Activated CD8-positive, alpha-beta T cell treated with anti-CD3 and anti-CD28 coated beads, Interleukin-2, amount 10 ng/mL, durations not matched to agents 7 days and 5 days (primary cell): ENCODE data around the gene PLP1. TPM values are rescaled to one million over a fixed set of nuclear protein-coding genes. Genes with fewer than 3 reads are reported as not detected.

Source experiments
- ATAC-seq: fragments of 150-1000 bp; cut with Tn5 transposase; one replicate; pipeline ENCODE4 v1.10.0; 2021; ENCODE audit warnings: moderate library complexity
- CTCF ChIA-PET: fragments of 350-600 bp; sonication (Branson Sonifier 250); formaldehyde crosslinking; loops from one replicate; lab custom pipeline; 2021; ENCODE audit warnings: antibody characterized with exemption; lab: Charles Lee
- POLR2A ChIA-PET: fragments of 350-600 bp; sonication (Branson Sonifier 250); formaldehyde crosslinking; loops from one replicate; lab custom pipeline; 2021; ENCODE audit warnings: antibody characterized with exemption; lab: Charles Lee
- DNase-seq: peaks from one replicate; pipeline ENCODE4 v3.0.0-alpha.2; 2020
- H3K27ac Mint-ChIP-seq: one replicate; pipeline ENCODE4 v1.8.0; 2021; ENCODE audit warnings: mild to moderate bottlenecking, mixed read lengths
- H3K27me3 Mint-ChIP-seq: one replicate; pipeline ENCODE4 v1.8.0; 2021; ENCODE audit warnings: low read depth, mixed read lengths
- H3K36me3 Mint-ChIP-seq: one replicate; pipeline ENCODE4 v1.8.0; 2021; ENCODE audit warnings: low read depth, mixed read lengths
- H3K4me1 Mint-ChIP-seq: one replicate; pipeline ENCODE4 v1.8.0; 2021; ENCODE audit warnings: low read depth, mixed read lengths
- H3K4me3 Mint-ChIP-seq: one replicate; pipeline ENCODE4 v1.8.0; 2021; ENCODE audit warnings: mild to moderate bottlenecking, mixed read lengths
- H3K9me3 Mint-ChIP-seq: one replicate; pipeline ENCODE4 v1.8.0; 2022; ENCODE audit warnings: mixed read lengths; ENCODE audit not compliant: insufficient read depth
- total RNA-seq, 2 experiments: library from RNA; stranded (reverse); gene quantifications; one replicate each; pipeline ENCODE4 v1.2.3, GENCODE V29; 2021

PLP1 gene, protein sequence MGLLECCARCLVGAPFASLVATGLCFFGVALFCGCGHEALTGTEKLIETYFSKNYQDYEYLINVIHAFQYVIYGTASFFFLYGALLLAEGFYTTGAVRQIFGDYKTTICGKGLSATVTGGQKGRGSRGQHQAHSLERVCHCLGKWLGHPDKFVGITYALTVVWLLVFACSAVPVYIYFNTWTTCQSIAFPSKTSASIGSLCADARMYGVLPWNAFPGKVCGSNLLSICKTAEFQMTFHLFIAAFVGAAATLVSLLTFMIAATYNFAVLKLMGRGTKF
- not detected for total RNA-seq

DNA sequence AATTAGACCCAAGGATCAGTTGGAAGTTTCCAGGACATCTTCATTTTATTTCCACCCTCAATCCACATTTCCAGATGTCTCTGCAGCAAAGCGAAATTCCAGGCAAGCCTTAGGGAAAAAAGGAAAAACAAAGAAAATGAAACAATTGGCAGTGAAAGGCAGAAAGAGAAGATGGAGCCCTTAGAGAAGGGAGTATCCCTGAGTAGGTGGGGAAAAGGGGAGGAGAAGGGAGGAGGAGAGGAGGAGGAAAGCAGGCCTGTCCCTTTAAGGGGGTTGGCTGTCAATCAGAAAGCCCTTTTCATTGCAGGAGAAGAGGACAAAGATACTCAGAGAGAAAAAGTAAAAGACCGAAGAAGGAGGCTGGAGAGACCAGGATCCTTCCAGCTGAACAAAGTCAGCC is at the start of gene PLP1:
Gene PLP1, plus strand, starts transcription at position 295 of the 400 bp plus-strand sequence. CDS start 156 bp downstream, outside the sequence.
- H3K9me3 Mint-ChIP-seq = no peaks in the 10 kb centered on the region
- H3K4me1 Mint-ChIP-seq = no peaks in the 10 kb centered on the region
- ATAC-seq = no peak
- peaks cover 3% of the 10 kb centered on the region for H3K27me3 Mint-ChIP-seq
- ChIA-PET CTCF (no interaction called here), POLR2A (no interaction called here)
- DNase-seq = no peak
- H3K36me3 Mint-ChIP-seq = no peaks in the 10 kb centered on the region
- no peak within 1 kb of the TSS for H3K27ac Mint-ChIP-seq
- H3K4me3 Mint-ChIP-seq = no peak within 1 kb of the TSS

DNA sequence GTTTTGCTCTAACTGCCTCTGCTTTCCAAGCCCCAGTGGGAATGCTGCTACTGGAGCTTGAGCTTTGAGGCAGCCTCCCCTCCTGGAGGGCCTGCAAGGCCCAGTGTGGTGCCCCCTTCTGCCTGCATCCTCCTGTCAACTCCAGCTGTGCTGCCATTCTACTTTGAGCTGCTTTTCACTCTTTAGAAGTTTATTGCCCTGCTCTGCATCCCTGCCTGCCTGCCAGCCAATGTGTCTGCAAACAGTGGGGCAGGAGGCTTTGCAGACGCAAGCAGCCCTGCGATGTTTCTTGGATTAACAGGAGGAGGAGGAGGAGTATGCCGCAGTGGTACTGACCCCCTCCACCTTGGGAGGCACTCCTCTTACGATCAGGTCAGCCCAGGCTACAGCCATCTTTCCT is 49.5 kb upstream of the PLP1 start:
- DNase-seq = no peak
- Mint-ChIP-seq H3K36me3 (no peaks in the 10 kb centered on the region), H3K4me1 (peaks cover 6% of the 10 kb centered on the region), H3K9me3 (no peaks in the 10 kb centered on the region), H3K27me3 (peaks cover 3% of the 10 kb centered on the region), H3K4me3 (no peak overlapping the region), H3K27ac (no peak overlapping the region)
- no peak for ATAC-seq
- ChIA-PET POLR2A (no interaction called here), CTCF (no interaction called here)

- Mint-ChIP-seq H3K36me3 (no peaks in the 10 kb centered on the region), H3K4me3 (no peak overlapping the region), H3K4me1 (peaks cover 6% of the 10 kb centered on the region), H3K9me3 (no peaks in the 10 kb centered on the region), H3K27ac (no peak overlapping the region), H3K27me3 (peaks cover 5% of the 10 kb centered on the region)
- ChIA-PET POLR2A (no interaction called here), CTCF (no interaction called here)
- DNase-seq (no peak), ATAC-seq (no peak)
Measured at GRCh38 chrX:103729015-103729414, 47.6 kb upstream of the PLP1 start.

- Mint-ChIP-seq H3K36me3 (no peaks in the 10 kb centered on the region), H3K4me1 (peaks cover 6% of the 10 kb centered on the region), H3K4me3 (no peak overlapping the region), H3K9me3 (no peaks in the 10 kb centered on the region), H3K27me3 (peaks cover 5% of the 10 kb centered on the region), H3K27ac (peak overlapping the region; percentile 39)
- POLR2A ChIA-PET = no interaction called here
- DNase-seq = no peak
- ATAC-seq = no peak
- CTCF ChIA-PET = interaction anchor here (1.2 kb wide), 1 partner anchor 20 kb away, joined by 3 read pairs; the partner anchor contains the start of gene TMEM31
Measured at GRCh38 chrX:103730147-103730795, 46.4 kb upstream of the PLP1 start.

DNA sequence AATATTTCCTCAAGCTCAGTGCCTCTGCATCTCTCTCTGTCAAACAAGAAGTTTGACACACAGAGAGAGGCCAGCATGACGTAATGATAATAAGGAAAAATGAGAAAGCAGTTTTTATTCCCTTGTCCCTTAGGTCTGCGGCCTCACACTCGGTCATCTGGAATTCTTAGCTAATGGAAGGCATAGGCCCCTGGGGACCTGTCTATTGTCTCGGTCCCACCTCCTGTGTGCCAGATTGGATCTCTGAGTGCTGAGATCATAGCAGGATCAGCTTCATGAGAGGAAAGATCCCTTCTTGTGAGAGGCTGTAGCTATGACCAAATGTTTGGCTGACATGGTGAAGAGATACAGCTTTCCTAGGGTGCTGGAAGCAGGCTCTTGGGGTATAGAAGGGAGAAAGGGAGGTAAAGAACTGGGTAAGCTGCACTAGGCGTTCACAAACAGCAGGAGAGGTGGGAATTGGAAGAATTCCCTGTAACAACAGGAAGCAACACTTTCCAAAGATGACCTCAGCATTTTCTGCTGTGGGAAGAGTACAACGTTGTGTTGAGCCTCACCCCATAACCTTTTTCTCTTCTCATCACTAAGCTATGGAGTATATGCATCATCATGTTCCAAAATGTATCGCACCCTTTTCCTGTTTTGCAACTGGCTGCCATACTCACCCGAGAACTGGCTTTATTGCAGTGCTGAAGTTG is 45.7 kb upstream of the PLP1 start:
- peaks cover 6% of the 10 kb centered on the region for H3K4me1 Mint-ChIP-seq
- H3K36me3 Mint-ChIP-seq = no peaks in the 10 kb centered on the region
- POLR2A ChIA-PET = no interaction called here
- ATAC-seq (no peak), DNase-seq (no peak)
- no peaks in the 10 kb centered on the region for H3K9me3 Mint-ChIP-seq
- H3K27ac Mint-ChIP-seq = no peak overlapping the region
- CTCF ChIA-PET = interaction anchor here (1.2 kb wide), 1 partner anchor 21 kb away, joined by 3 read pairs; the partner anchor contains the start of gene TMEM31
- peaks cover 5% of the 10 kb centered on the region for H3K27me3 Mint-ChIP-seq
- H3K4me3 Mint-ChIP-seq = no peak overlapping the region

DNA sequence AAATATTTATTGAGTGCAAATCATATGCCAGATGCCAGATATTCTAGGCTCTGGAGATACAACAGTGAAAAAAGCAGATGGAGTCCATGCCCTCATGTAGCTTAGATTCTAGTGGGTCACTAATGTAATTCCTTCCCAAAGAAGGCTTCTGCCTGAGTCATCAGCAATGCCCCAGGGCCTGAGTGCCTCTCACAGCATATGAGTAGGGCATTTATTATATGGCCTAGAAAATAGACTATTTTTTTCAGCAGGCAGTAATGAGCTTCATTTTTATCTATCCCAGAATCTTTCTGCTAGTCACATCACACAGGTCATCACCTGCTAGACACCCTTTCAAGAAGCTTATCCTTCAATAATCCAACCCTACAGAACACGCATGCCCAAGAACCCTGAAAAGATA is 43.6 kb upstream of the PLP1 start:
- H3K4me1 Mint-ChIP-seq = peaks cover 6% of the 10 kb centered on the region
- H3K27ac Mint-ChIP-seq = no peak overlapping the region
- CTCF ChIA-PET = no interaction called here

GRCh38 chrX:103734125-103734760 is 42.4 kb upstream of the PLP1 start:
- Mint-ChIP-seq H3K36me3 (no peaks in the 10 kb centered on the region), H3K27me3 (peaks cover 5% of the 10 kb centered on the region), H3K4me1 (peaks cover 6% of the 10 kb centered on the region), H3K4me3 (no peak overlapping the region), H3K27ac (no peak overlapping the region), H3K9me3 (no peaks in the 10 kb centered on the region)
- ChIA-PET CTCF (no interaction called here), POLR2A (no interaction called here)
- ATAC-seq (no peak), DNase-seq (no peak)

More for the DNA sequence above, 43.6 kb upstream of the PLP1 start:
- Mint-ChIP-seq H3K9me3 (no peaks in the 10 kb centered on the region), H3K4me3 (no peak overlapping the region), H3K36me3 (no peaks in the 10 kb centered on the region), H3K27me3 (peaks cover 5% of the 10 kb centered on the region)
- DNase-seq (no peak), ATAC-seq (no peak)
- POLR2A ChIA-PET = no interaction called here

DNA sequence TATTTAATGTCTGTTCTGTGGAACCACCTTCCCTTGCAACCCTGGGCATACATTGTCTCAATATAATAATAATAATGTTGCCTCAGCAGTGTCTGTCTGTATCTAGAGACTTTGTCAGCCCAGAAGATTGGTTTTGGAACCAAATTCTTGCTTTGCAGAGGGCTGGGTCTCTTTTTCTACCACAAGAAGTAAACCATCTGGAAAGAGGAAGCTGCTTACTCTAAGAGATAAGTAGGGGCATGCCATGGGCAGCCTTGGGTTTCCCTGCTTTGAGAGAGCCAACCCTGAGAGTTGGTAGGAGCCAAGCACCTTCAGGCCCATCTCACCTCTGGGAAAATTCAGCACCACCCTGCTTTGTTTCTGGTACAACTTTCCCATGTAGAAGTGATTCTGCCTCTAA is 38.9 kb upstream of the PLP1 start:
- ChIA-PET POLR2A (no interaction called here), CTCF (no interaction called here)
- no peak for DNase-seq
- Mint-ChIP-seq H3K27me3 (peaks cover 2% of the 10 kb centered on the region), H3K27ac (no peak overlapping the region), H3K36me3 (no peaks in the 10 kb centered on the region), H3K4me1 (no peaks in the 10 kb centered on the region), H3K4me3 (no peak overlapping the region), H3K9me3 (no peaks in the 10 kb centered on the region)
- ATAC-seq = no peak

- ATAC-seq = no peak
- H3K27ac Mint-ChIP-seq = no peak overlapping the region
- H3K4me3 Mint-ChIP-seq = no peak overlapping the region
- no peaks in the 10 kb centered on the region for H3K27me3 Mint-ChIP-seq
- ChIA-PET CTCF (interaction anchor here (0.9 kb wide), 1 partner anchor 28 kb away, joined by 3 read pairs; no protein-coding TSS in a partner anchor), POLR2A (no interaction called here)
- H3K9me3 Mint-ChIP-seq = no peaks in the 10 kb centered on the region
- DNase-seq = no peak
- H3K4me1 Mint-ChIP-seq = no peaks in the 10 kb centered on the region
- no peaks in the 10 kb centered on the region for H3K36me3 Mint-ChIP-seq
Measured at GRCh38 chrX:103739421-103739820, 37.2 kb upstream of the PLP1 start.

GRCh38 chrX:103741879-103742278 is 34.8 kb upstream of the PLP1 start:
- ATAC-seq = no peak
- DNase-seq = no peak
- CTCF ChIA-PET = no interaction called here
- H3K27ac Mint-ChIP-seq = no peak overlapping the region
- H3K27me3 Mint-ChIP-seq = no peaks in the 10 kb centered on the region
- no peaks in the 10 kb centered on the region for H3K36me3 Mint-ChIP-seq
- POLR2A ChIA-PET = no interaction called here
- no peaks in the 10 kb centered on the region for H3K9me3 Mint-ChIP-seq
- H3K4me3 Mint-ChIP-seq = no peak overlapping the region
- no peaks in the 10 kb centered on the region for H3K4me1 Mint-ChIP-seq

DNA sequence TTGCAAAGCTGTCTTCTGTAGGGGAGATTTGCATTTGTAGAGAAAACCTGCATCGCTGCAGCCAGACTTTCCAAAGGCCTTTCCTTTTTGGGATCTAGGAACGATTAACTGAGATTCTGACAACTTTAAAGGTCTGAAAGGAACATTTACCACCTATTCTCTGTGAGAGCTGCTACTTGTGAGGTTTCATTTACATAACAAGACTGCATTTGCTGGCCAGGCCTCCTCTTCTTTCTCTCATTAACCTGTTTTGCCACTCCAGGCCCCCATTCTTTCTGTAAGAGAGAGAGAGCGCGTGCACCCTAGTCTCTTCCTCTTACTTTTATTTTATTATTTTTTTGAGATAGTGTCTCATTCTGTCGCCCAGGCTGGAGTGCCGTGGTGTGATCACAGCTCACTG is 34.3 kb upstream of the PLP1 start:
- no peaks in the 10 kb centered on the region for H3K36me3 Mint-ChIP-seq
- no peak overlapping the region for H3K27ac Mint-ChIP-seq
- ChIA-PET POLR2A (no interaction called here), CTCF (no interaction called here)
- H3K4me3 Mint-ChIP-seq = no peak overlapping the region
- H3K27me3 Mint-ChIP-seq = no peaks in the 10 kb centered on the region
- no peaks in the 10 kb centered on the region for H3K4me1 Mint-ChIP-seq
- H3K9me3 Mint-ChIP-seq = no peaks in the 10 kb centered on the region
- DNase-seq (no peak), ATAC-seq (no peak)

DNA sequence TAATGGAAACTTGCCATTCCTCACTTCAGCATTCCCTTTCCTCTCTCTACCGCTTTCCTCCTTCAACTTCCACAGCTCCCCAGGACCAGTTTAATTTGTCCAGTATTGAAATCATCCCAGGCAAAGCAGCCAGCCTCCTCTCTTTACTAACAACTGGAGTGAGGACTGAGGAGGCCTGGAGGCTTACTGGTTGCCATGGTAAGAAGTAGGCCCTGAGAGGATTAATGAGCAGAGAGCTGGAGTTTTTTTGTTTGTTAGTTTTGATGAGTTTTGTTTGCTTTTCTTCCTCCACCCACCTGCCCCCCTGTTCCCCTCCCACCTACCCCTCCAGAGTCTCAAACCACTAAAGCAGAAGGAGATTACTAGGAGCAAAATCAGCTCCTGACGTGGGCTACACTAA is 29.5 kb upstream of the PLP1 start:
- H3K9me3 Mint-ChIP-seq = no peaks in the 10 kb centered on the region
- H3K27me3 Mint-ChIP-seq = no peaks in the 10 kb centered on the region
- H3K4me1 Mint-ChIP-seq = no peaks in the 10 kb centered on the region
- no peak for DNase-seq
- POLR2A ChIA-PET = no interaction called here
- no peak for ATAC-seq
- H3K36me3 Mint-ChIP-seq = no peaks in the 10 kb centered on the region
- H3K27ac Mint-ChIP-seq = no peak overlapping the region
- CTCF ChIA-PET = no interaction called here
- no peak overlapping the region for H3K4me3 Mint-ChIP-seq
